Naive B cell (primary cell): Measurements from ENCODE around the gene DYNLRB1. TPM values are rescaled to one million over a fixed set of nuclear protein-coding genes. Genes with fewer than 3 reads are reported as not detected.

Source experiments
- ATAC-seq, 2 donors: fragments of 150-1000 bp; cut with Tn5 transposase; 2 replicates each; pipeline ENCODE4 v1.10.0; 2021; ENCODE audit warnings: low read depth in 2 of 2, mild to moderate bottlenecking in 2 of 2, moderate library complexity in 2 of 2
- DNase-seq: peaks from one replicate; pipeline ENCODE4 v3.0.0; 2022
- H3K27ac Mint-ChIP-seq, 6 donors: one replicate each; pipeline ENCODE4 v1.8.0; 2020 to 2022; ENCODE audit warnings: mild to moderate bottlenecking in 6 of 6, mixed read lengths in 6 of 6, moderate library complexity in 5 of 6, inconsistent platforms in 2 of 6
- H3K27me3 Mint-ChIP-seq, 3 donors: one replicate each; pipeline ENCODE4 v1.8.0; 2021 to 2022; ENCODE audit warnings: mixed read lengths in 3 of 3, mild to moderate bottlenecking in 1 of 3
- H3K36me3 Mint-ChIP-seq, 2 donors: one replicate each; pipeline ENCODE4 v1.8.0; 2020 to 2022; ENCODE audit warnings: mixed read lengths in 2 of 2, inconsistent platforms in 1 of 2, mild to moderate bottlenecking in 1 of 2
- H3K4me1 Mint-ChIP-seq, 3 donors: one replicate each; pipeline ENCODE4 v1.8.0; 2020 to 2022; ENCODE audit warnings: mixed read lengths in 3 of 3, inconsistent platforms in 1 of 3, mild to moderate bottlenecking in 1 of 3, moderate library complexity in 1 of 3
- H3K4me3 Mint-ChIP-seq, 8 donors: one replicate each; pipeline ENCODE4 v1.8.0; 2020 to 2022; ENCODE audit warnings: mild to moderate bottlenecking in 8 of 8, mixed read lengths in 8 of 8, moderate library complexity in 8 of 8, inconsistent platforms in 2 of 8
- H3K9me3 Mint-ChIP-seq, 7 donors: one replicate each; pipeline ENCODE4 v1.8.0; 2020 to 2022; ENCODE audit warnings: mixed read lengths in 7 of 7, mild to moderate bottlenecking in 5 of 7, inconsistent platforms in 2 of 7, moderate library complexity in 1 of 7
- polyA plus RNA-seq, 6 donors: library from polyadenylated mRNA; unstranded; fragments of 300-500 nt; fragmentation: Illumina TruSeq; gene quantifications; one replicate each; pipeline ENCODE4 v1.2.3, GENCODE V29; 2021; ENCODE audit warnings: low read depth in 6 of 6

DYNLRB1 gene
- polyA plus RNA-seq, 6 donors from 2014 or later = 216 to 265 (median 253) TPM

- Mint-ChIP-seq H3K27me3 (no peaks in the 10 kb centered on the region), H3K9me3 (no peaks in the 10 kb centered on the region), H3K4me3 (peak overlapping the region in 1 of 8 donors; percentile 56), H3K27ac (peak overlapping the region in 1 of 6 donors; percentile 92), H3K4me1 (peaks cover 9 to 14% (median 12%) of the 10 kb centered on the region in 3 donors), H3K36me3 (peaks cover 7 to 14% of the 10 kb centered on the region in 2 donors)
- DNase-seq (no peak), ATAC-seq (no peak)
Measured at GRCh38 chr20:34574426-34574825, 58.2 kb downstream of the DYNLRB1 start.

GRCh38 chr20:34574861-34575260, 58.6 kb downstream of the DYNLRB1 start:
- H3K9me3 Mint-ChIP-seq = no peaks in the 10 kb centered on the region
- H3K27me3 Mint-ChIP-seq = no peaks in the 10 kb centered on the region
- DNase-seq = no peak
- peak overlapping the region in 1 of 6 donors; percentile 78 for H3K27ac Mint-ChIP-seq
- H3K4me1 Mint-ChIP-seq = peaks cover 13 to 18% (median 16%) of the 10 kb centered on the region in 3 donors
- H3K36me3 Mint-ChIP-seq = peaks cover 7 to 18% of the 10 kb centered on the region in 2 donors
- no peak for ATAC-seq
- peak overlapping the region in 1 of 8 donors; percentile 56 for H3K4me3 Mint-ChIP-seq

GRCh38 chr20:34575271-34575670, 59.0 kb downstream of the DYNLRB1 start:
- ATAC-seq (no peak), DNase-seq (no peak)
- Mint-ChIP-seq H3K4me3 (no peak overlapping the region), H3K27me3 (no peaks in the 10 kb centered on the region), H3K27ac (peak overlapping the region in 2 of 6 donors; percentile 10 to 49), H3K36me3 (peaks cover 7 to 22% of the 10 kb centered on the region in 2 donors), H3K4me1 (peaks cover 17 to 22% (median 20%) of the 10 kb centered on the region in 3 donors), H3K9me3 (peaks cover 0 to under 1% (median 0%) of the 10 kb centered on the region in 7 donors)

- peaks cover 7 to 25% of the 10 kb centered on the region in 2 donors for H3K36me3 Mint-ChIP-seq
Measured at GRCh38 chr20:34575756-34576155, 59.5 kb downstream of the DYNLRB1 start.

GRCh38 chr20:34577061-34577460, 60.8 kb downstream of the DYNLRB1 start:
- H3K9me3 Mint-ChIP-seq = peaks cover 0 to 9% (median 2%) of the 10 kb centered on the region in 7 donors
- no peak overlapping the region for H3K4me3 Mint-ChIP-seq
- ATAC-seq (no peak), DNase-seq (no peak)
- peaks cover 15 to 19% of the 10 kb centered on the region in 2 donors for H3K36me3 Mint-ChIP-seq
- H3K27me3 Mint-ChIP-seq = no peaks in the 10 kb centered on the region
- peaks cover 15 to 30% (median 22%) of the 10 kb centered on the region in 3 donors for H3K4me1 Mint-ChIP-seq
- no peak overlapping the region for H3K27ac Mint-ChIP-seq

More at GRCh38 chr20:34575756-34576155, 59.5 kb downstream of the DYNLRB1 start:
- peaks cover 21 to 26% (median 24%) of the 10 kb centered on the region in 3 donors for H3K4me1 Mint-ChIP-seq
- H3K4me3 Mint-ChIP-seq = no peak overlapping the region
- no peak for DNase-seq
- ATAC-seq = no peak
- H3K27ac Mint-ChIP-seq = peak overlapping the region in 2 of 6 donors; percentile 10 to 49
- H3K27me3 Mint-ChIP-seq = no peaks in the 10 kb centered on the region
- peaks cover 0 to 5% (median 0%) of the 10 kb centered on the region in 7 donors for H3K9me3 Mint-ChIP-seq

GRCh38 chr20:34578025-34578424, 61.8 kb downstream of the DYNLRB1 start:
- Mint-ChIP-seq H3K9me3 (peaks cover 0 to 9% (median 2%) of the 10 kb centered on the region in 7 donors), H3K4me3 (no peak overlapping the region), H3K36me3 (peaks cover 14 to 19% of the 10 kb centered on the region in 2 donors), H3K27me3 (no peaks in the 10 kb centered on the region), H3K27ac (peak overlapping the region in 2 of 6 donors; percentile 33 to 79), H3K4me1 (peaks cover 15 to 32% (median 25%) of the 10 kb centered on the region in 3 donors)
- no peak for ATAC-seq
- DNase-seq = no peak

GRCh38 chr20:34578521-34578920, 62.3 kb downstream of the DYNLRB1 start:
- H3K9me3 Mint-ChIP-seq = peaks cover 0 to 9% (median 2%) of the 10 kb centered on the region in 7 donors
- peaks cover 15 to 32% (median 22%) of the 10 kb centered on the region in 3 donors for H3K4me1 Mint-ChIP-seq
- peaks cover 9 to 19% of the 10 kb centered on the region in 2 donors for H3K36me3 Mint-ChIP-seq
- ATAC-seq (no peak), DNase-seq (no peak)
- peak overlapping the region in 1 of 6 donors; percentile 79 for H3K27ac Mint-ChIP-seq
- peak overlapping the region in 1 of 8 donors; percentile 25 for H3K4me3 Mint-ChIP-seq
- H3K27me3 Mint-ChIP-seq = no peaks in the 10 kb centered on the region

- Mint-ChIP-seq H3K36me3 (peaks cover 8 to 18% of the 10 kb centered on the region in 2 donors), H3K4me3 (peak overlapping the region in 3 of 8 donors; percentile 38 to 63 (median 56)), H3K27me3 (no peaks in the 10 kb centered on the region), H3K9me3 (peaks cover 0 to 9% (median 2%) of the 10 kb centered on the region in 7 donors), H3K4me1 (peaks cover 15 to 32% (median 22%) of the 10 kb centered on the region in 3 donors), H3K27ac (peak overlapping the region in 4 of 6 donors; percentile 77 to 96 (median 86))
- ATAC-seq (no peak), DNase-seq (no peak)
Measured at GRCh38 chr20:34579191-34579978, 63.2 kb downstream of the DYNLRB1 start.

GRCh38 chr20:34579979-34580940, 64.0 kb downstream of the DYNLRB1 start:
- Mint-ChIP-seq H3K4me1 (peaks cover 15 to 32% (median 22%) of the 10 kb centered on the region in 3 donors), H3K27me3 (no peaks in the 10 kb centered on the region), H3K27ac (peak overlapping the region; percentile 21 to 96 (median 86)), H3K36me3 (peaks cover 8 to 14% of the 10 kb centered on the region in 2 donors), H3K4me3 (peak overlapping the region in 6 of 8 donors; percentile 38 to 68 (median 55)), H3K9me3 (peaks cover 0 to 9% (median 2%) of the 10 kb centered on the region in 7 donors)
- DNase-seq (peak; percentile 31), ATAC-seq (peak; percentile 95 to 96)

- H3K4me3 Mint-ChIP-seq = peak overlapping the region in 2 of 8 donors; percentile 11 to 35
Measured at GRCh38 chr20:34581341-34582184, 65.3 kb downstream of the DYNLRB1 start.

GRCh38 chr20:34582221-34582620, 66.0 kb downstream of the DYNLRB1 start:
- Mint-ChIP-seq H3K4me1 (peaks cover 15 to 32% (median 22%) of the 10 kb centered on the region in 3 donors), H3K4me3 (peak overlapping the region in 1 of 8 donors; percentile 15), H3K27me3 (no peaks in the 10 kb centered on the region), H3K9me3 (peaks cover 0 to 9% (median 2%) of the 10 kb centered on the region in 7 donors), H3K27ac (peak overlapping the region; percentile 42 to 96 (median 86)), H3K36me3 (peaks cover 8 to 14% of the 10 kb centered on the region in 2 donors)
- ATAC-seq (no peak), DNase-seq (no peak)

More at GRCh38 chr20:34581341-34582184, 65.3 kb downstream of the DYNLRB1 start:
- Mint-ChIP-seq H3K9me3 (peaks cover 0 to 9% (median 2%) of the 10 kb centered on the region in 7 donors), H3K4me1 (peaks cover 15 to 32% (median 22%) of the 10 kb centered on the region in 3 donors), H3K27me3 (no peaks in the 10 kb centered on the region), H3K27ac (peak overlapping the region; percentile 6 to 96 (median 78)), H3K36me3 (peaks cover 8 to 14% of the 10 kb centered on the region in 2 donors)
- DNase-seq (no peak), ATAC-seq (no peak)

GRCh38 chr20:34582911-34583310, 66.7 kb downstream of the DYNLRB1 start:
- H3K36me3 Mint-ChIP-seq = peaks cover 14 to 15% of the 10 kb centered on the region in 2 donors
- no peaks in the 10 kb centered on the region for H3K27me3 Mint-ChIP-seq
- no peak for ATAC-seq
- H3K27ac Mint-ChIP-seq = peak overlapping the region in 2 of 6 donors; percentile 24 to 96
- no peak overlapping the region for H3K4me3 Mint-ChIP-seq
- H3K4me1 Mint-ChIP-seq = peaks cover 15 to 32% (median 22%) of the 10 kb centered on the region in 3 donors
- H3K9me3 Mint-ChIP-seq = peaks cover 0 to 9% (median 2%) of the 10 kb centered on the region in 7 donors
- DNase-seq = no peak
